Uterus (tissue), 4 donors: ENCODE results near the gene OXTR. TPM values are rescaled to one million over a fixed set of nuclear protein-coding genes. Genes with fewer than 3 reads are reported as not detected.

Experiments
- DNase-seq, 2 donors: peaks; one replicate each; pipeline ENCODE4 v3.0.0-alpha.2; 2019 to 2020
- H3K27ac ChIP-seq, 2 donors: fragments of 200-600 bp; sonication (generic); 1 replicate in 1 of 2; 2 replicates in 1 of 2; pipeline ENCODE4 v1.5.1; 2016 to 2018
- H3K27me3 ChIP-seq, 2 donors: fragments of 200-600 bp; sonication (generic); one replicate each; pipeline ENCODE4 v1.5.1; 2018 to 2019; ENCODE audit warnings: control low read depth in 1 of 2
- H3K36me3 ChIP-seq, 2 donors: fragments of 200-600 bp; sonication (generic); one replicate each; pipeline ENCODE4 v1.5.1; 2019; ENCODE audit warnings: control low read depth in 1 of 2
- H3K4me1 ChIP-seq, 2 donors: fragments of 200-600 bp; sonication (generic); one replicate each; pipeline ENCODE4 v1.5.1; 2018 to 2019; ENCODE audit warnings: control low read depth in 1 of 2
- H3K4me3 ChIP-seq, 2 donors: fragments of 200-600 bp; sonication (generic); 1 replicate in 1 of 2; 2 replicates in 1 of 2; pipeline ENCODE4 v1.5.1; 2018 to 2019; ENCODE audit warnings: mild to moderate bottlenecking in 1 of 2
- H3K9me3 ChIP-seq, 2 donors: fragments of 200-600 bp; sonication (generic); one replicate each; pipeline ENCODE4 v1.5.1; 2019; ENCODE audit warnings: control low read depth in 1 of 2
- POLR2A ChIP-seq, 2 donors: fragments of 450-650 bp; IDR thresholded peaks; one replicate each; pipeline ENCODE4 v1.6.1; 2016; ENCODE audit warnings: antibody characterized with exemption in 2 of 2, mild to moderate bottlenecking in 1 of 2, moderate library complexity in 1 of 2
- intact Hi-C: fragments of 100-400 bp; cut with DNase I; formaldehyde crosslinking; loops from one replicate; pipeline ENCODE4 v1.15.1; 2023; ENCODE audit warnings: low total_unique reads
- total RNA-seq, 4 donors: library from RNA; depleted of rRNA in 3 of 4; stranded (reverse); fragments of >200 nt in 3 of 4; gene quantifications; one replicate each; pipeline versions ENCODE4 v1.1.0 to v1.2.4, GENCODE V29; 2014 to 2023
- TF ChIP-seq, protein P1 (sequence below), 4 experiments: fragments of 200-600 bp in 2 of 4; fragments of 450-650 bp in 2 of 4; sonication (generic) in 2 of 4; IDR thresholded peaks; one replicate each; pipeline ENCODE4 v1.5.1; 2016 to 2019; ENCODE audit warnings: antibody characterized with exemption in 4 of 4, mild to moderate bottlenecking in 2 of 4, moderate library complexity in 1 of 4
- donor health status: DM: yes; HTN: yes; CAD: no.

The OXTR gene
- total RNA-seq, 4 donors from 2014 or later = 0.27 to 4.4 (median 1.5) TPM; not detected in 1

DNA sequence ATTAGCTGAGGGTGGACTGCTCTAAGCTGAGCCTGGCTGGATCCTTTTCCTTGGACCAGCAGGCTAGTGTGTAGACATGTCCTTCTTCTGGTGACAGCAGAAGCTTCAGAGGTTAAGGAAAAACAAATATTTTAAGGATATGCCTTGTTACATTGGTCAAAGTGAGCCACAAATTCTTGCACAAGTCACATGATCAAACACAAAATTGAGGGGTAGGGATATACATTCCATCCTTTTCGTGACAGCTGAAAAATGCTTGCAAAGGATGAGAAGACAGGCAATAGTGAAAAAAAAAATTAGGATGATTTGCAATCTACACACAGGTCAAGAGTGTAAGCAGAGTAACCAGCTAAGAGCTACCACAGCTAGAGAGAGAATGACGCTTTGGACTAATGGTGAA lies 21.1 kb upstream of the OXTR start:
- H3K36me3 ChIP-seq = no peaks in the 10 kb centered on the region
- no peak overlapping the region for H3K4me3 ChIP-seq
- no peak overlapping the region for H3K27ac ChIP-seq
- TF ChIP-seq, protein P1, sequence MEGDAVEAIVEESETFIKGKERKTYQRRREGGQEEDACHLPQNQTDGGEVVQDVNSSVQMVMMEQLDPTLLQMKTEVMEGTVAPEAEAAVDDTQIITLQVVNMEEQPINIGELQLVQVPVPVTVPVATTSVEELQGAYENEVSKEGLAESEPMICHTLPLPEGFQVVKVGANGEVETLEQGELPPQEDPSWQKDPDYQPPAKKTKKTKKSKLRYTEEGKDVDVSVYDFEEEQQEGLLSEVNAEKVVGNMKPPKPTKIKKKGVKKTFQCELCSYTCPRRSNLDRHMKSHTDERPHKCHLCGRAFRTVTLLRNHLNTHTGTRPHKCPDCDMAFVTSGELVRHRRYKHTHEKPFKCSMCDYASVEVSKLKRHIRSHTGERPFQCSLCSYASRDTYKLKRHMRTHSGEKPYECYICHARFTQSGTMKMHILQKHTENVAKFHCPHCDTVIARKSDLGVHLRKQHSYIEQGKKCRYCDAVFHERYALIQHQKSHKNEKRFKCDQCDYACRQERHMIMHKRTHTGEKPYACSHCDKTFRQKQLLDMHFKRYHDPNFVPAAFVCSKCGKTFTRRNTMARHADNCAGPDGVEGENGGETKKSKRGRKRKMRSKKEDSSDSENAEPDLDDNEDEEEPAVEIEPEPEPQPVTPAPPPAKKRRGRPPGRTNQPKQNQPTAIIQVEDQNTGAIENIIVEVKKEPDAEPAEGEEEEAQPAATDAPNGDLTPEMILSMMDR (IDR thresholded peaks at IDR 0.05) = no peak
- TF ChIP-seq POLR2A (IDR thresholded peaks at IDR 0.05) = no peak
- H3K4me1 ChIP-seq = no peaks in the 10 kb centered on the region
- intact Hi-C loops = no loop called here
- no peak for DNase-seq
- H3K9me3 ChIP-seq = peaks cover 0 to 8% of the 10 kb centered on the region in 2 donors
- H3K27me3 ChIP-seq = no peaks in the 10 kb centered on the region

DNA sequence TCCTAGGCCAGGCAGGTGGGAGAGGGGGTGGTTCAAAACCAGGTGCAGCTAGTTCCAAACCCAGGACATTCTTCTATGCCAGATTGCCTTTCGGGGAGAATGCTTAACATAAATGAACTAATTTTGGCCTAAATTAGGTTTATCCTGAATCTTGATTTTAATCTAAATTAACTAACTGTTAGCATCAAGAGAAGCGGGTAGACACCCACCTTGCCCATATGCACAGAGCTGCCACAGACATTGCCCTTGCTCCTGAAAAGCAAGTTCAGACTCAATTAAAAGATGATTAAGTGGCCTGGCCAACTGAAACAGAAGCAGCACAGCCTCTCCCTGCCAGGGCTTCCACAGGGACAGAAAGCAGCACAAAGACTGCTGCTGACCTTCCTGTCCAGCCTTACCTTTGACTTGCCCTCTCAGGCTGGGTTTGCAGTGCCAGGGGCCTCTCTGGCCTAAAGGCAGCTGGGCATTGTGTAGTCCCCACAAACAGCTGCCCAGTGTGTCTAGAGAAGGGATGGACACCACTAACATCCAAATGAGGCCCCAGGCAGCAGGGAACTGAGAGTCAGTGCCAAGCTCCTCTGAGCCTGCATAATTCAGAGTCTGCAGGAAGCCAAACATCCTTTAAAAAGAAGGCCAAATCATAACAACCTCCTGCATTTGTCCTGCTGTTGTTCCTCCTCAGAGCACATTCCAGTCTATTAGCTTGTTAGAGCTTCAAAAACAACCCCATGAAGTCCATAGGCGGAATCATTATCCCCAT lies 15.4 kb upstream of the OXTR start:
- intact Hi-C loops = no loop called here
- peaks cover 0 to 8% of the 10 kb centered on the region in 2 donors for H3K9me3 ChIP-seq
- H3K4me1 ChIP-seq = no peaks in the 10 kb centered on the region
- TF ChIP-seq, protein P1 (IDR thresholded peaks at IDR 0.05) = no peak
- TF ChIP-seq POLR2A (IDR thresholded peaks at IDR 0.05) = no peak
- no peak overlapping the region for H3K4me3 ChIP-seq
- no peak overlapping the region for H3K27ac ChIP-seq
- no peak for DNase-seq
- no peaks in the 10 kb centered on the region for H3K36me3 ChIP-seq
- H3K27me3 ChIP-seq = no peaks in the 10 kb centered on the region

DNA sequence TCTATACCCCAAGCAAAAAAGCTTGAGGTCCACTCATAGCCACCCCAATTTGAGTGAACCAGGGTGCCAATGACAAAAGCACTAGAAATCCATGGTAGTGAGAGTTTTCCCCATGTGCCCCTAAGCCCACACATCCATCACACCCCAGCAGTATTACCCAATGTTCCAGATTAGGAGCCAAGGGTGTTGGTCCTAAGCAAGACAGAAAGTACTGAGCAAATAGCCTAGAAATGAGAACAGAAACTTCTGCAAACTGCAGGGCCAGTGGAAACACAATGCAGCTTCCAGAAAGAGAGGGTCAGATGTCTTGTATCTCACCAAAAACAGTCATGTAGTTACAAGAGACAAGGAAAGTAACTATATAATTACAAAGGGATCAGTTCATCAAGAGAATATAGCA lies 10.9 kb upstream of the OXTR start:
- Histone ChIP-seq H3K36me3 (no peaks in the 10 kb centered on the region), H3K4me3 (no peak overlapping the region), H3K27me3 (no peaks in the 10 kb centered on the region), H3K4me1 (no peaks in the 10 kb centered on the region), H3K9me3 (no peaks in the 10 kb centered on the region), H3K27ac (no peak overlapping the region)
- no peak for DNase-seq
- intact Hi-C loops = no loop called here
- no peak for TF ChIP-seq POLR2A (IDR thresholded peaks at IDR 0.05)
- TF ChIP-seq, protein P1 (IDR thresholded peaks at IDR 0.05) = no peak

DNA sequence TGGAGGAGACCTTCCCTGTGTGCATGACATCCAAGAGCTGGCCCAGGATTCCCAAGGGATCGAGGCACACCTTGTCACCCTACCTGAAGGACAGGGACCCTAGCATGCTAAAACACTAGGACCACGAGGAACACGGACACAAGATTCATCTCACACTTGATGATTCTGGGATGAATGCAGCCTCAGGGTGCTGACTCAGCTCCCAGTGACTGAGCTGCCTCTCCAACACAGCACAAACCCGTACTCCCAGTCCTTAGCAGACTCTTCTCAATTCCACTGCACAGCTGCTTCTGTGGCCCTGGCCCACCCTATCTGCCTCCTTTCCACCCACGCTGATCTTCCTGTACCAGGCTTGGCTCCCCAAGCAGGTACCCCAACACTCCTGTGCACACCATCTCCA lies 9.1 kb upstream of the OXTR start:
- Histone ChIP-seq H3K36me3 (no peaks in the 10 kb centered on the region), H3K27ac (no peak overlapping the region), H3K27me3 (no peaks in the 10 kb centered on the region), H3K4me3 (no peak overlapping the region), H3K4me1 (no peaks in the 10 kb centered on the region), H3K9me3 (no peaks in the 10 kb centered on the region)
- no peak for TF ChIP-seq POLR2A (IDR thresholded peaks at IDR 0.05)
- TF ChIP-seq, protein P1 (IDR thresholded peaks at IDR 0.05) = no peak
- DNase-seq = no peak
- intact Hi-C loops = no loop called here

DNA sequence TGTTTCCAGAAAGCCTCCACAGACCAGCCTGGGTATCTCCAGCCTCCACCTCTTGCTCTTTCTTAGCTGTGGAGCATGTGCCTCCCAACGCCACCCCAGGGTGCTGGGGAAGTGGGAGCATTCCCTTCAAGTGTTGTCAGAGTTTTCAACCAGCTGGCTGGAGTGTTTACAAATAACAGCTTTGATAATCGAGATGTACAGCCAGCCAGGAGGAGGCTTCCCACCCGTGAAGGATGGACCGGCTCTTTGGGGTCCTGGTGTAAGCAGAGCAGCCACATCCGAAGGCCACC lies 8.5 kb upstream of the OXTR start:
- H3K4me3 ChIP-seq = no peak overlapping the region
- H3K4me1 ChIP-seq = no peaks in the 10 kb centered on the region
- no peaks in the 10 kb centered on the region for H3K36me3 ChIP-seq
- H3K9me3 ChIP-seq = no peaks in the 10 kb centered on the region
- no peak overlapping the region for H3K27ac ChIP-seq
- no peak for TF ChIP-seq POLR2A (IDR thresholded peaks at IDR 0.05)
- TF ChIP-seq, protein P1 (IDR thresholded peaks at IDR 0.05) = no peak
- DNase-seq = no peak
- intact Hi-C loops = no loop called here
- no peaks in the 10 kb centered on the region for H3K27me3 ChIP-seq
